ENCODE results near the gene EHBP1.
"Not testable (repeated sequence)": the region's sequence is repeated elsewhere in the genome, so short reads cannot be mapped to it uniquely, and the experiment has no call there.

Gene EHBP1

GRCh38 chr2:62705859-62706720 lies 577 bp downstream of the EHBP1 start:
- no peak for DNase-seq (ENCODE audit: low read depth in 2 of 2, low spot score in 1 of 2)

- no peak for DNase-seq (ENCODE audit: low read depth in 2 of 2, low spot score in 1 of 2)
These were observed 1.4 kb downstream of the EHBP1 start for GRCh38 chr2:62706721-62707521.

GRCh38 chr2:62708751-62709150 lies 3.2 kb downstream of the EHBP1 start:
- DNase-seq (ENCODE audit: low read depth in 2 of 2, low spot score in 1 of 2): no peak

GRCh38 chr2:62711832-62712494 lies 6.5 kb downstream of the EHBP1 start:
- DNase-seq (ENCODE audit: low read depth in 2 of 2, low spot score in 1 of 2): no peak

- DNase-seq (ENCODE audit: low read depth in 2 of 2, low spot score in 1 of 2): not testable (repeated sequence)
These were observed 7.7 kb downstream of the EHBP1 start for GRCh38 chr2:62713196-62713595.

- DNase-seq (ENCODE audit: low read depth in 2 of 2, low spot score in 1 of 2): no peak
These were observed 8.3 kb downstream of the EHBP1 start for GRCh38 chr2:62713837-62714236.

- no peak for DNase-seq (ENCODE audit: low read depth in 2 of 2, low spot score in 1 of 2)
These were observed 11.3 kb downstream of the EHBP1 start for GRCh38 chr2:62716768-62717167.

GRCh38 chr2:62717503-62718081 lies 12.1 kb downstream of the EHBP1 start:
- no peak for DNase-seq (ENCODE audit: low read depth in 2 of 2, low spot score in 1 of 2)

- DNase-seq (ENCODE audit: low read depth in 2 of 2, low spot score in 1 of 2): no peak
These were observed 12.8 kb downstream of the EHBP1 start for GRCh38 chr2:62718225-62718822.

GRCh38 chr2:62719757-62720156 lies 14.2 kb downstream of the EHBP1 start:
- DNase-seq (ENCODE audit: low read depth in 2 of 2, low spot score in 1 of 2): no peak

GRCh38 chr2:62722679-62723078 lies 17.2 kb downstream of the EHBP1 start:
- DNase-seq (ENCODE audit: low read depth in 2 of 2, low spot score in 1 of 2): no peak

GRCh38 chr2:62723253-62723652 lies 17.7 kb downstream of the EHBP1 start:
- DNase-seq (ENCODE audit: low read depth in 2 of 2, low spot score in 1 of 2): no peak

GRCh38 chr2:62724106-62724505 lies 18.6 kb downstream of the EHBP1 start:
- DNase-seq (ENCODE audit: low read depth in 2 of 2, low spot score in 1 of 2): no peak

- DNase-seq (ENCODE audit: low read depth in 2 of 2, low spot score in 1 of 2): no peak
These were observed 19.6 kb downstream of the EHBP1 start for GRCh38 chr2:62724886-62725711.

GRCh38 chr2:62725712-62726055 lies 20.2 kb downstream of the EHBP1 start:
- no peak for DNase-seq (ENCODE audit: low read depth in 2 of 2, low spot score in 1 of 2)

GRCh38 chr2:62727259-62727867 lies 21.9 kb downstream of the EHBP1 start:
- no peak for DNase-seq (ENCODE audit: low read depth in 2 of 2, low spot score in 1 of 2)

- DNase-seq (ENCODE audit: low read depth in 2 of 2, low spot score in 1 of 2): no peak
These were observed 22.5 kb downstream of the EHBP1 start for GRCh38 chr2:62727876-62728566.

GRCh38 chr2:62731275-62731674 lies 25.8 kb downstream of the EHBP1 start:
- DNase-seq (ENCODE audit: low read depth in 2 of 2, low spot score in 1 of 2): no peak

GRCh38 chr2:62732262-62732777 lies 26.8 kb downstream of the EHBP1 start:
- no peak for DNase-seq (ENCODE audit: low read depth in 2 of 2, low spot score in 1 of 2)

All from stimulated activated CD8-positive, alpha-beta memory T cell treated with anti-CD3 and anti-CD28 coated beads, Interleukin-4, amount 100 ng/mL, for 4 hours (primary cell).